Cardiac muscle cell (in vitro differentiated cells and primary cell): ENCODE results near the gene LCN10. TPM values are rescaled to one million over a fixed set of nuclear protein-coding genes. Genes with fewer than 3 reads are reported as not detected.

Source experiments
- DNase-seq, 2 donors: peaks; one replicate each; pipeline versions ENCODE4 v3.0.0 to v3.0.0-alpha.2; 2010 to 2017; ENCODE audit warnings: low read depth in 1 of 2, low spot score in 1 of 2
- H3K27ac ChIP-seq: fragments of 200-600 bp; sonication (generic); 2 replicates; pipeline ENCODE4 v1.5.1; 2016
- H3K27me3 ChIP-seq: fragments of 200-600 bp; sonication (generic); 2 replicates; pipeline ENCODE4 v1.6.0; 2016; ENCODE audit warnings: control low read depth
- H3K36me3 ChIP-seq: fragments of 200-600 bp; sonication (generic); 2 replicates; pipeline ENCODE4 v1.5.1; 2016; ENCODE audit warnings: control low read depth
- H3K4me1 ChIP-seq: fragments of 200-600 bp; sonication (generic); 2 replicates; pipeline ENCODE4 v1.8.1; 2017; ENCODE audit warnings: low read depth, mild to moderate bottlenecking, mixed run types
- H3K4me3 ChIP-seq: fragments of 200-600 bp; sonication (generic); 2 replicates; pipeline ENCODE4 v1.5.1; 2016; ENCODE audit warnings: mild to moderate bottlenecking
- H3K9me3 ChIP-seq: fragments of 200-600 bp; sonication (generic); 2 replicates; pipeline ENCODE4 v1.5.1; 2017; ENCODE audit warnings: low read depth, mild to moderate bottlenecking, control low read depth
- polyA plus RNA-seq: library from polyadenylated mRNA; unstranded; fragments of >200 nt; fragmentation: Nextera tagmentation; extraction: Ambion mirVana; gene quantifications from 2 replicates; pipeline ENCODE4 v1.2.1, GENCODE V29; 2016
- total RNA-seq: library from RNA; depleted of rRNA; stranded (reverse); fragments of >200 nt; gene quantifications from 2 replicates; pipeline ENCODE4 v1.2.3, GENCODE V29; 2016
- TF ChIP-seq, protein P1 (sequence below): IDR thresholded peaks from 2 replicates; pipeline ENCODE4 v1.5.1; 2012; ENCODE audit warnings: low read depth, mild to moderate bottlenecking, low read length

Gene LCN10
- total and polyA plus RNA-seq, 2 experiments from 2014 or later = 0.63 to 0.71 TPM

DNA sequence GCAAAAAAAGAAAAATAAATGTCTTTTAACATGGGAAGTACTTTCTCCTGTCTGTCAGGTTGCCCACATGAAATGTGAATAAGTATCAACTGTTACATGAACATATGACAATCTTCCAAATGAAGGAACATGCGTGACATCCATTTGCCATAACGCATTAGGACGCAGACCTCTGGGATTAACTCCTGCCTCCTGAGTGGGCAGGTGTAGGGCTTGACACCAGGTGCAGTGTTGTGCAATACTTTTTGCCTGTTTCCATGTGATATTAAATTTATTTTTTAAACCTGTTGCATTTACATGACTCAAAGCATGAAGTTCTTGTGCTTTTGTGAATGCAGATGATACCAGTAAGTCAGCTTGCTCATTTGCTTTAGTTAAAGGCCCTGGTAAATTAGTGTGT is 39.7 kb upstream of the LCN10 start:
- no peak for DNase-seq
- TF ChIP-seq, protein P1, sequence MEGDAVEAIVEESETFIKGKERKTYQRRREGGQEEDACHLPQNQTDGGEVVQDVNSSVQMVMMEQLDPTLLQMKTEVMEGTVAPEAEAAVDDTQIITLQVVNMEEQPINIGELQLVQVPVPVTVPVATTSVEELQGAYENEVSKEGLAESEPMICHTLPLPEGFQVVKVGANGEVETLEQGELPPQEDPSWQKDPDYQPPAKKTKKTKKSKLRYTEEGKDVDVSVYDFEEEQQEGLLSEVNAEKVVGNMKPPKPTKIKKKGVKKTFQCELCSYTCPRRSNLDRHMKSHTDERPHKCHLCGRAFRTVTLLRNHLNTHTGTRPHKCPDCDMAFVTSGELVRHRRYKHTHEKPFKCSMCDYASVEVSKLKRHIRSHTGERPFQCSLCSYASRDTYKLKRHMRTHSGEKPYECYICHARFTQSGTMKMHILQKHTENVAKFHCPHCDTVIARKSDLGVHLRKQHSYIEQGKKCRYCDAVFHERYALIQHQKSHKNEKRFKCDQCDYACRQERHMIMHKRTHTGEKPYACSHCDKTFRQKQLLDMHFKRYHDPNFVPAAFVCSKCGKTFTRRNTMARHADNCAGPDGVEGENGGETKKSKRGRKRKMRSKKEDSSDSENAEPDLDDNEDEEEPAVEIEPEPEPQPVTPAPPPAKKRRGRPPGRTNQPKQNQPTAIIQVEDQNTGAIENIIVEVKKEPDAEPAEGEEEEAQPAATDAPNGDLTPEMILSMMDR = no peak

DNA sequence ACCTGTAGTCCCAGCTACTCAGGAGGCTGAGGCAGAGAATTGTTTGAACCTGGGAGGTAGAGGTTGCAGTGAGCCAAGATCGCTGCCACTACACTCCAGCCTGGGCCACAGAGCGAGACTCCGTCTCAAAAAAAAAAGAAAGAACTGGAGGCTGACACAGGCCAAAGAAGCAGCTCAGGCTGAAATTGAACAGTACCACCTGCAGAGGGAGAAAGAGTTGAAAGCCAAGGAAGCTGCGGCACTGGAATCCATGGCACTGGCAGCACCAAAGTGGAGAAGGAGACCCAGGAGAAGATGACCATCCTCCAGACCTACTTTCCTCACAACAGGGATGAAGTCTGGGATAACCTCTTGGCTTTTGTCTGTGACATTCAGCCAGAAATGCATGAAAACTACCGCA is 37.1 kb upstream of the LCN10 start:
- no peak for DNase-seq
- Histone ChIP-seq H3K27me3 (no peaks in the 10 kb centered on the region), H3K4me3 (no peak overlapping the region), H3K4me1 (peaks cover 10% of the 10 kb centered on the region), H3K27ac (no peak overlapping the region), H3K9me3 (no peaks in the 10 kb centered on the region), H3K36me3 (no peaks in the 10 kb centered on the region)
- TF ChIP-seq, protein P1 = no peak

More for the DNA sequence above, 39.7 kb upstream of the LCN10 start:
- no peaks in the 10 kb centered on the region for H3K36me3 ChIP-seq
- H3K9me3 ChIP-seq = no peaks in the 10 kb centered on the region
- no peak overlapping the region for H3K4me3 ChIP-seq
- peaks cover 25% of the 10 kb centered on the region for H3K4me1 ChIP-seq
- no peak overlapping the region for H3K27ac ChIP-seq
- H3K27me3 ChIP-seq = no peaks in the 10 kb centered on the region

DNA sequence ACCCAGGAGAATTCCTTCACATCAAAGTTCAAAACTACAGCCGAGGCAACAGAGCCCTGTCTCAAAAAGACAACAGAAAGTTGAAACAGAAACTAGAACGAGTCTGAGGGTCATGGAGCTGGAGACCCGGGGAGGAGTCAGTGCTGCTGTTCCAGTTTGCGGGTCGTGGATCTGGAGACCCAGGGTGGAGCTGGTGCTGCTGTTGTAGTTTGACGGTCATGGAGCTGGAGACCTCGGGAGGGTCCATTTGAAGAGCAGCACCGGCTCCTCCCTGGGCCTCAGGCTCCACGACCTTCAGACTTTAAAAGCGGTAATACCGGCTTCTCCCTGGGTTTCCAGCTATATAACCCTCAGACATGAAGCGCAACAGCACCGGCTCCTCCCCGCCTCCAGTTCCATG is 34.6 kb upstream of the LCN10 start:
- Histone ChIP-seq H3K4me3 (no peak overlapping the region), H3K4me1 (no peaks in the 10 kb centered on the region), H3K27ac (no peak overlapping the region), H3K27me3 (no peaks in the 10 kb centered on the region), H3K9me3 (no peaks in the 10 kb centered on the region), H3K36me3 (no peaks in the 10 kb centered on the region)
- TF ChIP-seq, protein P1 = no peak
- DNase-seq = no peak

DNA sequence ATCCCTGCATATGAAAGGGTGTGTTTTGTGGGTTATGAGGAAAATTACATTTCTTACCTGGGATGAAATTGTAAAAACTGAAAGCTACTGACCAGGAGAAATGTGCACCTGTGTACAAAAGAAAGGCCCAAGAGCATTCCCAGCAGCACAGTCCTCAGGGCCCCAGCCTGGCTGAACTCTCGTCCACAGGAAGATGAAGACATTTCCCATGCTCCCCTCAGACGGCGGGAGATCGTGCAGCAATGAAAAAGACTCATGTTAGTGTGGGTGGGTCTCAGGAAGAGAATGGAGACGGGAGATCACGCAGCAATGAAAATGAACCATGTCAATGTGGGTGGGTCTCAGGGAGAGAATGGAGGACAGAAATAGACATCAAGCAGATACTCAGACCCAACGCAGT is 34.2 kb upstream of the LCN10 start:
- Histone ChIP-seq H3K27ac (no peak overlapping the region), H3K9me3 (no peaks in the 10 kb centered on the region), H3K27me3 (no peaks in the 10 kb centered on the region), H3K4me3 (no peak overlapping the region), H3K4me1 (no peaks in the 10 kb centered on the region), H3K36me3 (no peaks in the 10 kb centered on the region)
- no peak for DNase-seq
- TF ChIP-seq, protein P1 = no peak

DNA sequence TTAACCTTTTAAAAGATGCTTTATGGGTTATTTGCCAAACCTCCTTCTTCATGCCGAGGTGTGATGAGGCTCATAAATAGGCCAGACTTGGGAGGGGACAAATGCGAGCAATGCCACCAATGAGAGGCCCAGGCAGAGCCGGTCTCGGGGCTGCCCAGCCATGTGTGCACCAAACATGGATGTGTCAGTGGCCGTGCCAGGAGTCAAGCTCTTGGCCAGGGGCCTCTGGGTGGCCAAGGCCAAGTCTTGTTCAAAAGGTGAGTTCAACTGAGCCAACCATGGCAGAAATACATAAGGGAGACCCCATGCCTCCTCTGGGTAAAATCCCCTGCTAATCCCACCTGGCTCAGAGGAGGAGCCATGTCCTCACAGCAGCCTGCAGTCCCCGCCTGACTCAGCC is 32.5 kb upstream of the LCN10 start:
- Histone ChIP-seq H3K27me3 (no peaks in the 10 kb centered on the region), H3K9me3 (no peaks in the 10 kb centered on the region), H3K27ac (no peak overlapping the region), H3K4me1 (no peaks in the 10 kb centered on the region), H3K4me3 (no peak overlapping the region), H3K36me3 (no peaks in the 10 kb centered on the region)
- no peak for DNase-seq
- TF ChIP-seq, protein P1 = no peak

DNA sequence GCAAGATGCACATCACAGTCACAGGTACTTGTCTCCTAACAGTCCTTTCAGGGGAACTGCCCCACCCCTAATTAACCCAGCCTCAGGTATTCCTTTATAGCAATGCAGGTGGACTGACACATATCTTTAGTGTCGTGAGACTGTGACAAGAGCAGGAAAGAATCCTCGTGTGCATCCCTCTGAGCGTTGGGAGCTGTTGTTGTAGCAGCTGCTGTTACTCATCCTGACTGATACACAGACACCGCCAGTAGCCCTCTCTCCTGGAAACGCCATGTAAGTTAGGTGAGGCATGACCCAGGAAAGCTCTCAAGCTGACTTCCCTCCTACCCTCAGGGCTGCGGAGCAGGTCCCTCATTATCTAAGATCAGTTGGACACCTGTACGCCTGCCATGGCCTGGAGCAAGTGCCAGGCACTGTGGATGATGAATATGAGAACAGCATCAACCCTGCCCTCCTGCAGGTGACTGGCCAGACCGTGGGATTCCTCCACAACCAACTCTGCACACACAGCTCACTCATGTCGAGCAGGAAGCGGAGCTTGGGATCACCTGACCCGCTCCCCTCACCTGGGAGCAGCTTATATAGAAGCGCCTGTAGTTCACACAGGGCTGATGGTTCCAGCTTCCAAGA is 31.8 kb upstream of the LCN10 start:
- Histone ChIP-seq H3K9me3 (no peaks in the 10 kb centered on the region), H3K27me3 (no peaks in the 10 kb centered on the region), H3K4me3 (no peak overlapping the region), H3K27ac (no peak overlapping the region), H3K36me3 (no peaks in the 10 kb centered on the region), H3K4me1 (no peaks in the 10 kb centered on the region)
- TF ChIP-seq, protein P1 = no peak
- no peak for DNase-seq
